GM18526 (cell line): ENCODE measurements around the gene GSG1L.

Source experiments
- POLR2A ChIP-seq: IDR thresholded peaks from 3 replicates; pipeline ENCODE4 v1.6.1; 2011; ENCODE audit not compliant: insufficient read length; ENCODE audit errors: extremely low read depth

Gene GSG1L

GRCh38 chr16:27739606-27740357, 323.7 kb downstream of the GSG1L start:
- no peak for TF ChIP-seq POLR2A

GRCh38 chr16:27738596-27738995, 324.9 kb downstream of the GSG1L start:
- TF ChIP-seq POLR2A: no peak
